Measurements from ENCODE around the gene ZNF821.

ZNF821 gene

GRCh38 chr16:71846431-71846830, 37.6 kb downstream of the ZNF821 start:
- no peak for TF ChIP-seq CSRNP3 (CRISPR knock-in tag; IDR thresholded peaks at IDR 0.05)
- TF ChIP-seq CSDC2 (CRISPR knock-in tag; IDR thresholded peaks at IDR 0.05): no peak
- TF ChIP-seq ZNF70 (CRISPR knock-in tag; IDR thresholded peaks at IDR 0.05): no peak
- TF ChIP-seq ESRRG (CRISPR knock-in tag; IDR thresholded peaks at IDR 0.05): no peak
- no peak for TF ChIP-seq ZC3H10 (CRISPR knock-in tag; IDR thresholded peaks at IDR 0.05)
- no peak for TF ChIP-seq ISL1 (CRISPR knock-in tag; IDR thresholded peaks at IDR 0.05)
- TF ChIP-seq PPARA (CRISPR knock-in tag; IDR thresholded peaks at IDR 0.05; ENCODE audit: borderline replicate concordance): no peak
- ATAC-seq: peak; percentile 38

- TF ChIP-seq TOX (CRISPR knock-in tag; IDR thresholded peaks at IDR 0.05; ENCODE audit: borderline replicate concordance) (no peak), GLIS3 (CRISPR knock-in tag; IDR thresholded peaks at IDR 0.05) (no peak), PATZ1 (CRISPR knock-in tag; IDR thresholded peaks at IDR 0.05; ENCODE audit: borderline replicate concordance) (0 out of 2 replicates have a peak, but pooled peaks have one; percentile 58), ZNF565 (CRISPR knock-in tag; conservative IDR thresholded peaks at IDR 0.05; ENCODE audit: low read depth) (no peak)
Observed at GRCh38 chr16:71845639-71846430, 38.1 kb downstream of the ZNF821 start, which contains the start of gene ATXN1L. TSS of gene ATXN1L (plus strand) at chr16:71845976. CDS start at chr16:71849741, 3,765 bp downstream.

GRCh38 chr16:71843572-71843971, 40.4 kb downstream of the ZNF821 start:
- ATAC-seq: no peak

More at GRCh38 chr16:71845639-71846430, 38.1 kb downstream of the ZNF821 start, which contains the start of gene ATXN1L:
- peak; percentile 96 for ATAC-seq

More at GRCh38 chr16:71843572-71843971, 40.4 kb downstream of the ZNF821 start:
- TF ChIP-seq BACH2 (CRISPR knock-in tag; IDR thresholded peaks at IDR 0.05; ENCODE audit: borderline replicate concordance) (no peak), ZNF8 (CRISPR knock-in tag; IDR thresholded peaks at IDR 0.05) (no peak), TSHZ2 (CRISPR knock-in tag; IDR thresholded peaks at IDR 0.05) (no peak), ZC3H10 (CRISPR knock-in tag; IDR thresholded peaks at IDR 0.05) (no peak), ISL1 (CRISPR knock-in tag; IDR thresholded peaks at IDR 0.05) (no peak), TOX (CRISPR knock-in tag; IDR thresholded peaks at IDR 0.05; ENCODE audit: borderline replicate concordance) (no peak), CSDC2 (CRISPR knock-in tag; IDR thresholded peaks at IDR 0.05) (no peak), PPARA (CRISPR knock-in tag; IDR thresholded peaks at IDR 0.05; ENCODE audit: borderline replicate concordance) (no peak), ESRRG (CRISPR knock-in tag; IDR thresholded peaks at IDR 0.05) (no peak), RARB (CRISPR knock-in tag; IDR thresholded peaks at IDR 0.05) (no peak), OSR1 (CRISPR knock-in tag; IDR thresholded peaks at IDR 0.05) (no peak), SNAI2 (CRISPR knock-in tag; IDR thresholded peaks at IDR 0.05) (no peak), POU6F1 (CRISPR knock-in tag; IDR thresholded peaks at IDR 0.05; ENCODE audit: borderline replicate concordance, low read depth) (no peak), ZFP30 (CRISPR knock-in tag; IDR thresholded peaks at IDR 0.05) (no peak), GLIS3 (CRISPR knock-in tag; IDR thresholded peaks at IDR 0.05) (no peak), ZNF70 (CRISPR knock-in tag; IDR thresholded peaks at IDR 0.05) (no peak), PATZ1 (CRISPR knock-in tag; IDR thresholded peaks at IDR 0.05; ENCODE audit: borderline replicate concordance) (no peak), ARNTL (CRISPR knock-in tag; IDR thresholded peaks at IDR 0.05; ENCODE audit: borderline replicate concordance, low read depth) (no peak)

Measured in SK-N-SH treated with all-trans-retinoic acid at 6 μM for 48 hours (cell line).